Measurements from ENCODE around the gene PDE3A. TPM values are rescaled to one million over a fixed set of nuclear protein-coding genes. Genes with fewer than 3 reads are reported as not detected.

PDE3A gene
- total and polyA plus RNA-seq, 2 of the 4 experiments (the other 2 are of a cell fraction), result 0.09 to 0.18 TPM

DNA sequence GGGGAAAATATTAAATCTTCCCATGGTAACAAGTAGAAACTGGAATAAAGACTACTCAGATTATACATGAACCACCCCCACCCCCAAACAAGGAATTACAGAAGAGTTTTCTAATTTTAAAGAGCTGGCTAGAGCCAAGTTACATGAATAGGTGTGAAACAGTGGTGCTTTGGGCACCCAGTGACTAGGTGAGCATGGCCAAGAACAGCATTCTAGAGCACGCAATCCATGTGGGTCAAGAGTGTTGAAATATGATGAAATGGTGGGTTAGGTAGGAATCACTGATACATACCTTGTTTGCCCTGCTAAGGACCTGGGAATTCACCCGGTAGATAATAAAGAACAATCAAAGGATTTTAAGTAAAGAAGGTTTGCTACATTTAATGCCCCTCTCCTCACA, 208.7 kb downstream of the PDE3A start:
- H2BK120ac ChIP-seq (ENCODE audit: low read depth, low read length), result no peak overlapping the region
- no peaks in the 10 kb centered on the region for H3K9me3 ChIP-seq (ENCODE audit: control insufficient read depth, insufficient read depth, low read length)
- no peak overlapping the region for H4K91ac ChIP-seq (ENCODE audit: insufficient read depth, low read depth, low read length)
- dilution Hi-C loops (cut with HindIII; ENCODE audit: low sequenced_read_pairs, unreplicated experiment), result no loop called here
- TF ChIP-seq CEBPB (IDR thresholded peaks at IDR 0.05; ENCODE audit: low read depth, low read length), result no peak
- no peak for TF ChIP-seq MXI1 (IDR thresholded peaks at IDR 0.05; ENCODE audit: borderline replicate concordance, low read depth, low read length)
- no peak for TF ChIP-seq POLR2A (IDR thresholded peaks at IDR 0.05; ENCODE audit: low read depth, low read length)
- TF ChIP-seq CTCF (conservative IDR thresholded peaks at IDR 0.05; ENCODE audit: low read depth, low read length), result no peak
- TF ChIP-seq RFX5 (IDR thresholded peaks at IDR 0.05; ENCODE audit: low read depth, low read length), result no peak
- TF ChIP-seq, protein P1, sequence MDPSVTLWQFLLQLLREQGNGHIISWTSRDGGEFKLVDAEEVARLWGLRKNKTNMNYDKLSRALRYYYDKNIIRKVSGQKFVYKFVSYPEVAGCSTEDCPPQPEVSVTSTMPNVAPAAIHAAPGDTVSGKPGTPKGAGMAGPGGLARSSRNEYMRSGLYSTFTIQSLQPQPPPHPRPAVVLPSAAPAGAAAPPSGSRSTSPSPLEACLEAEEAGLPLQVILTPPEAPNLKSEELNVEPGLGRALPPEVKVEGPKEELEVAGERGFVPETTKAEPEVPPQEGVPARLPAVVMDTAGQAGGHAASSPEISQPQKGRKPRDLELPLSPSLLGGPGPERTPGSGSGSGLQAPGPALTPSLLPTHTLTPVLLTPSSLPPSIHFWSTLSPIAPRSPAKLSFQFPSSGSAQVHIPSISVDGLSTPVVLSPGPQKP (IDR thresholded peaks at IDR 0.05; ENCODE audit: borderline replicate concordance, low read depth, low read length), result no peak
- TF ChIP-seq NFE2L2 (IDR thresholded peaks at IDR 0.05; ENCODE audit: low read depth, low read length), result no peak
- H3K27ac ChIP-seq (ENCODE audit: insufficient read depth, low read length), result no peak overlapping the region
- no peaks in the 10 kb centered on the region for H3K4me1 ChIP-seq (ENCODE audit: control insufficient read depth, insufficient read depth, low read length)
- H3K27me3 ChIP-seq (ENCODE audit: control insufficient read depth, insufficient read depth, low read length), result no peaks in the 10 kb centered on the region
- no peak for ATAC-seq (ENCODE audit: low read depth)
- H3K23ac ChIP-seq (ENCODE audit: low read depth, low read length), result no peak overlapping the region
- intact Hi-C loops (cut with micrococcal nuclease), result no loop called here
- DNase-seq, result no peak
- POLR2A ChIA-PET (ENCODE audit: unreplicated experiment), result no interaction called here
- no peak overlapping the region for H2AFZ ChIP-seq (replicated peaks; ENCODE audit: low read length, poor library complexity)
- in situ Hi-C loops (cut with MboI; ENCODE audit: low sequenced_read_pairs), result no loop called here
- no peak overlapping the region for H3K4me3 ChIP-seq (ENCODE audit: insufficient read depth, low read depth, low read length)
- CTCF ChIA-PET, result no interaction called here
- H3K4ac ChIP-seq (ENCODE audit: low read depth, low read length), result no peak overlapping the region
- no peak overlapping the region for H4K5ac ChIP-seq (ENCODE audit: low read depth, low read length)
- no peaks in the 10 kb centered on the region for H3K79me1 ChIP-seq (ENCODE audit: low read depth in 1 of 2, low read length in 2 of 2)
- H2AK9ac ChIP-seq (replicated peaks; ENCODE audit: low read depth, low read length, poor library complexity), result no peak overlapping the region
- H4K20me1 ChIP-seq (ENCODE audit: insufficient read depth, low read length), result no peaks in the 10 kb centered on the region
- H4K8ac ChIP-seq (ENCODE audit: low read depth in 2 of 2, low read length in 2 of 2), result no peak overlapping the region
- no peak overlapping the region for H3K56ac ChIP-seq (ENCODE audit: extremely low read depth, insufficient read depth, low read length)
- no peak overlapping the region for H3K18ac ChIP-seq (ENCODE audit: low read depth, low read length)
- BruUV-seq (replicated peaks), result no TSS peak
- no peak overlapping the region for H2AK5ac ChIP-seq (ENCODE audit: low read depth, low read length)
- no peak overlapping the region for H2BK5ac ChIP-seq (ENCODE audit: low read depth, low read length, poor library complexity, severe bottlenecking)
- H3K36me3 ChIP-seq (ENCODE audit: control insufficient read depth, insufficient read depth, low read length), result no peaks in the 10 kb centered on the region
- no peak overlapping the region for H2BK20ac ChIP-seq (ENCODE audit: low read depth, low read length)
- no peak overlapping the region for H2BK15ac ChIP-seq (ENCODE audit: low read depth, low read length)
- no CpG with 5 or more reads among the region's 2 CpGs for WGBS, 2 experiments (ENCODE audit: extremely low coverage in 2 of 2, insufficient read length in 1 of 2)
- H3K4me2 ChIP-seq (ENCODE audit: low read depth, low read length), result no peak overlapping the region
- H3K9me1 ChIP-seq (ENCODE audit: insufficient read depth, low read length), result no peaks in the 10 kb centered on the region
- no peak overlapping the region for H3K9ac ChIP-seq (ENCODE audit: low read depth, low read length)
- H3K14ac ChIP-seq (replicated peaks; ENCODE audit: low read depth, low read length), result 0 out of 2 replicates have a peak overlapping the region, but pooled peaks have one; percentile 35

All from IMR-90 (cell line).